Neural crest cell (in vitro differentiated cells): ENCODE results near the gene GRK4. TPM values are rescaled to one million over a fixed set of nuclear protein-coding genes. Genes with fewer than 3 reads are reported as not detected.

Experiments used
- DNase-seq: peaks from one replicate; pipeline ENCODE4 v3.0.0; 2021; ENCODE audit warnings: low read depth, mixed read lengths, low spot score
- H3K27ac Mint-ChIP-seq: one replicate; pipeline ENCODE4 v1.8.0; 2021; ENCODE audit warnings: mild to moderate bottlenecking, mixed read lengths; ENCODE audit not compliant: unreplicated experiment
- H3K27me3 Mint-ChIP-seq: 2 replicates; pipeline ENCODE4 v1.8.0; 2021; ENCODE audit warnings: low read depth, mild to moderate bottlenecking, mixed read lengths
- H3K36me3 Mint-ChIP-seq: 2 replicates; pipeline ENCODE4 v1.8.0; 2021; ENCODE audit warnings: low read depth, mild to moderate bottlenecking, mixed read lengths
- H3K4me1 Mint-ChIP-seq: 2 replicates; pipeline ENCODE4 v1.8.0; 2021; ENCODE audit warnings: mixed read lengths
- H3K4me3 Mint-ChIP-seq: one replicate; pipeline ENCODE4 v1.8.0; 2021; ENCODE audit warnings: mild to moderate bottlenecking, mixed read lengths
- H3K9me3 Mint-ChIP-seq: 2 replicates; pipeline ENCODE4 v1.8.0; 2021; ENCODE audit warnings: mixed read lengths
- total RNA-seq: library from RNA; stranded (reverse); gene quantifications from 2 replicates; pipeline ENCODE4 v1.2.1, GENCODE V29; 2021
- TF ChIP-seq, protein P1 (sequence below): fragments of 200-600 bp; sonication (generic); conservative IDR thresholded peaks from 2 replicates; pipeline ENCODE4 v1.5.0; 2021; ENCODE audit warnings: antibody characterized with exemption, mild to moderate bottlenecking

The GRK4 gene
- total RNA-seq, 1 donor from 2014 or later = 8.9 TPM

DNA sequence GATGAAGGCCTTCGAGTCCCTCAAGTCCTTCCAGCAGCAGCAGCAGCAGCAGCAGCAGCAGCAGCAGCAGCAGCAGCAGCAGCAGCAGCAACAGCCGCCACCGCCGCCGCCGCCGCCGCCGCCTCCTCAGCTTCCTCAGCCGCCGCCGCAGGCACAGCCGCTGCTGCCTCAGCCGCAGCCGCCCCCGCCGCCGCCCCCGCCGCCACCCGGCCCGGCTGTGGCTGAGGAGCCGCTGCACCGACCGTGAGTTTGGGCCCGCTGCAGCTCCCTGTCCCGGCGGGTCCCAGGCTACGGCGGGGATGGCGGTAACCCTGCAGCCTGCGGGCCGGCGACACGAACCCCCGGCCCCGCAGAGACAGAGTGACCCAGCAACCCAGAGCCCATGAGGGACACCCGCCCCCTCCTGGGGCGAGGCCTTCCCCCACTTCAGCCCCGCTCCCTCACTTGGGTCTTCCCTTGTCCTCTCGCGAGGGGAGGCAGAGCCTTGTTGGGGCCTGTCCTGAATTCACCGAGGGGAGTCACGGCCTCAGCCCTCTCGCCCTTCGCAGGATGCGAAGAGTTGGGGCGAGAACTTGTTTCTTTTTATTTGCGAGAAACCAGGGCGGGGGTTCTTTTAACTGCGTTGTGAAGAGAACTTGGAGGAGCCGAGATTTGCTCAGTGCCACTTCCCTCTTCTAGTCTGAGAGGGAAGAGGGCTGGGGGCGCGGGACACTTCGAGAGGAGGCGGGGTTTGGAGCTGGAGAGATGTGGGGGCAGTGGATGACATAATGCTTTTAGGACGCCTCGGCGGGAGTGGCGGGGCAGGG lies 111.7 kb downstream of the GRK4 start:
- Mint-ChIP-seq H3K9me3 (no peaks in the 10 kb centered on the region), H3K4me1 (peaks cover 27% of the 10 kb centered on the region), H3K27ac (peak overlapping the region; percentile 99), H3K4me3 (peak overlapping the region; percentile 99), H3K27me3 (no peaks in the 10 kb centered on the region), H3K36me3 (no peaks in the 10 kb centered on the region)
- TF ChIP-seq, protein P1, sequence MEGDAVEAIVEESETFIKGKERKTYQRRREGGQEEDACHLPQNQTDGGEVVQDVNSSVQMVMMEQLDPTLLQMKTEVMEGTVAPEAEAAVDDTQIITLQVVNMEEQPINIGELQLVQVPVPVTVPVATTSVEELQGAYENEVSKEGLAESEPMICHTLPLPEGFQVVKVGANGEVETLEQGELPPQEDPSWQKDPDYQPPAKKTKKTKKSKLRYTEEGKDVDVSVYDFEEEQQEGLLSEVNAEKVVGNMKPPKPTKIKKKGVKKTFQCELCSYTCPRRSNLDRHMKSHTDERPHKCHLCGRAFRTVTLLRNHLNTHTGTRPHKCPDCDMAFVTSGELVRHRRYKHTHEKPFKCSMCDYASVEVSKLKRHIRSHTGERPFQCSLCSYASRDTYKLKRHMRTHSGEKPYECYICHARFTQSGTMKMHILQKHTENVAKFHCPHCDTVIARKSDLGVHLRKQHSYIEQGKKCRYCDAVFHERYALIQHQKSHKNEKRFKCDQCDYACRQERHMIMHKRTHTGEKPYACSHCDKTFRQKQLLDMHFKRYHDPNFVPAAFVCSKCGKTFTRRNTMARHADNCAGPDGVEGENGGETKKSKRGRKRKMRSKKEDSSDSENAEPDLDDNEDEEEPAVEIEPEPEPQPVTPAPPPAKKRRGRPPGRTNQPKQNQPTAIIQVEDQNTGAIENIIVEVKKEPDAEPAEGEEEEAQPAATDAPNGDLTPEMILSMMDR = no peak
- DNase-seq = peak; percentile 50

DNA sequence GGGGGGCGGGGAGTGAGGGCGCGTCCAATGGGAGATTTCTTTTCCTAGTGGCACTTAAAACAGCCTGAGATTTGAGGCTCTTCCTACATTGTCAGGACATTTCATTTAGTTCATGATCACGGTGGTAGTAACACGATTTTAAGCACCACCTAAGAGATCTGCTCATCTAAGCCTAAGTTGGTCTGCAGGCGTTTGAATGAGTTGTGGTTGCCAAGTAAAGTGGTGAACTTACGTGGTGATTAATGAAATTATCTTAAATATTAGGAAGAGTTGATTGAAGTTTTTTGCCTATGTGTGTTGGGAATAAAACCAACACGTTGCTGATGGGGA lies 112.2 kb downstream of the GRK4 start:
- peaks cover 27% of the 10 kb centered on the region for H3K4me1 Mint-ChIP-seq
- H3K36me3 Mint-ChIP-seq = no peaks in the 10 kb centered on the region
- H3K4me3 Mint-ChIP-seq = peak overlapping the region; percentile 99
- H3K27me3 Mint-ChIP-seq = no peaks in the 10 kb centered on the region
- H3K27ac Mint-ChIP-seq = peak overlapping the region; percentile 99
- no peak for DNase-seq
- no peaks in the 10 kb centered on the region for H3K9me3 Mint-ChIP-seq
- TF ChIP-seq, protein P1 = no peak

DNA sequence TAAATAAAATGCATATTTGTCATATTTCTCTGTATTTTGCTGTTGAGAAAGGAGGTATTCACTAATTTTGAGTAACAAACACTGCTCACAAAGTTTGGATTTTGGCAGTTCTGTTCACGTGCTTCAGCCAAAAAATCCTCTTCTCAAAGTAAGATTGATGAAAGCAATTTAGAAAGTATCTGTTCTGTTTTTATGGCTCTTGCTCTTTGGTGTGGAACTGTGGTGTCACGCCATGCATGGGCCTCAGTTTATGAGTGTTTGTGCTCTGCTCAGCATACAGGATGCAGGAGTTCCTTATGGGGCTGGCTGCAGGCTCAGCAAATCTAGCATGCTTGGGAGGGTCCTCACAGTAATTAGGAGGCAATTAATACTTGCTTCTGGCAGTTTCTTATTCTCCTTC lies 114.4 kb downstream of the GRK4 start:
- Mint-ChIP-seq H3K4me3 (peak overlapping the region; percentile 83), H3K9me3 (no peaks in the 10 kb centered on the region), H3K27me3 (no peaks in the 10 kb centered on the region), H3K27ac (no peak overlapping the region), H3K4me1 (peaks cover 30% of the 10 kb centered on the region), H3K36me3 (no peaks in the 10 kb centered on the region)
- TF ChIP-seq, protein P1 = no peak
- no peak for DNase-seq

DNA sequence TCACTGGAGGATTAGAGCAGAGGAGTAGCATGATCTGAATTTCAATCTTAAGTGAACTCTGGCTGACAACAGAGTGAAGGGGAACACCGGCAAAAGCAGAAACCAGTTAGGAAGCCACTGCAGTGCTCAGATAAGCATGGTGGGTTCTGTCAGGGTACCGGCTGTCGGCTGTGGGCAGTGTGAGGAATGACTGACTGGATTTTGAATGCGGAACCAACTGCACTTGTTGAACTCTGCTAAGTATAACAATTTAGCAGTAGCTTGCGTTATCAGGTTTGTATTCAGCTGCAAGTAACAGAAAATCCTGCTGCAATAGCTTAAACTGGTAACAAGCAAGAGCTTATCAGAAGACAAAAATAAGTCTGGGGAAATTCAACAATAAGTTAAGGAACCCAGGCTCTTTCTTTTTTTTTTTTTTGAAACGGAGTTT lies 116.3 kb downstream of the GRK4 start:
- H3K27ac Mint-ChIP-seq = no peak overlapping the region

DNA sequence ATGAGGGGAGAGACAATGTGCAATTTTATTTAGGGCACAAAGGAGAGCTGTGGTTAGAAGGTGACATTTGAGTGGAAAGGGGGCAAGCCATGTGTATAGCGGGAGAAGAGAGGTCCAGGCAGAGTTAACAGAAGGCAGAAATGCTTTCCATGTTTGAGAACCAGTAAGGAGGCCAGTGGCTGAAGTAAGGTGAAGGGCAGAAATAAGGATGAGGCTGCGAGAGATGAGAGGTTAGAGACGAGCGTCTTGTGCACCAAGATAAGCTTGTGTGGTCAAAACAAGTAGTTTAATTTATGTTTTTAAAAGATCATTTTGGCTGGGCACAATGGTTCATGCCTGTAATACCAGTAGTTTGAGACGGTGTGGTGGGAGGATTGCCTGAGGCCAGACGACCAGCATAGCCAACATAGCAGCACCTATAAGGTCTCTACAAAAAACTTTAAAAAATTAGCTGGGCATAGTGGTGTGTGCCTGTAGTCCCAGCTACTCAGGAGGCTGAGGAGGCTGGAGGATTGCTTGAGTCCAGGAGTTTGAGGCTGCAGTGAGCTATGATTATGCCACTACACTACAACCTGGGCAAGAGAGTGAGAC lies 119.6 kb downstream of the GRK4 start:
- Mint-ChIP-seq H3K4me1 (peaks cover 6% of the 10 kb centered on the region), H3K9me3 (no peaks in the 10 kb centered on the region), H3K27ac (no peak overlapping the region), H3K4me3 (no peak overlapping the region), H3K36me3 (peaks cover 4% of the 10 kb centered on the region), H3K27me3 (no peaks in the 10 kb centered on the region)
- TF ChIP-seq, protein P1 = no peak
- DNase-seq = no peak

More for the DNA sequence above, 116.3 kb downstream of the GRK4 start:
- no peaks in the 10 kb centered on the region for H3K9me3 Mint-ChIP-seq
- TF ChIP-seq, protein P1 = no peak
- H3K36me3 Mint-ChIP-seq = no peaks in the 10 kb centered on the region
- H3K27me3 Mint-ChIP-seq = no peaks in the 10 kb centered on the region
- DNase-seq = no peak
- no peak overlapping the region for H3K4me3 Mint-ChIP-seq
- H3K4me1 Mint-ChIP-seq = peaks cover 30% of the 10 kb centered on the region
